ENCODE data around the gene WAPL.

DNA sequence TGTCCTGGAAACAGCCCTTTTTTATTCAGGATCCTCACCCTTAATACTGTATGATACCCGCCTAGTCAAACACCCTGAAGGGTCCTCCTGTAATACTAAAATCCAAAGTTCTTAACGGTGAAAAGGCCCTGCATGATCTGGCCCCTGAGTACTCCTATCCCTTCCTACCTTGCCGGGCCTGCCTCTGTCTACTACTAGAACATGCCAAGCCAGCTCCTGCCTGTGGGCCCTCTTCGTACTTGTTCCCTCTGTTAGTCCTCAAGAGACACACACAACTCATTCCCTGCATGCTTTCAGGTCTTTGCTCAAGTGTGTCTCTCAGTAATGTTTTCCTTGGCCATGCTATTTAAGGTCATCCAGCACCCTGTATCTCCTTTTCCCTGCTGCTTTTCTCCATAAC lies 5.0 kb upstream of the WAPL start:
- TF ChIP-seq CTCF (IDR thresholded peaks at IDR 0.05; ENCODE audit: low read length) (no peak), EZH2 (optimal IDR thresholded peaks at IDR 0.05; ENCODE audit: low read depth, low read length) (no peak), EZH2phosphoT487 (IDR thresholded peaks at IDR 0.05; ENCODE audit: low read length) (no peak)

All from MM.1S (cell line).